GM10266 (cell line): ENCODE data around the gene PLPP7.

ENCODE experiments used
- DNase-seq: peaks from one replicate; pipeline ENCODE4 v3.0.0; 2012; ENCODE audit errors: extremely low spot score
- TF ChIP-seq, protein P1 (sequence below): IDR thresholded peaks from 2 replicates; pipeline ENCODE4 v1.5.1; 2012; ENCODE audit warnings: mild to moderate bottlenecking, low read depth; ENCODE audit not compliant: control insufficient read depth, insufficient read depth; ENCODE audit errors: missing control alignments

PLPP7 gene

DNA sequence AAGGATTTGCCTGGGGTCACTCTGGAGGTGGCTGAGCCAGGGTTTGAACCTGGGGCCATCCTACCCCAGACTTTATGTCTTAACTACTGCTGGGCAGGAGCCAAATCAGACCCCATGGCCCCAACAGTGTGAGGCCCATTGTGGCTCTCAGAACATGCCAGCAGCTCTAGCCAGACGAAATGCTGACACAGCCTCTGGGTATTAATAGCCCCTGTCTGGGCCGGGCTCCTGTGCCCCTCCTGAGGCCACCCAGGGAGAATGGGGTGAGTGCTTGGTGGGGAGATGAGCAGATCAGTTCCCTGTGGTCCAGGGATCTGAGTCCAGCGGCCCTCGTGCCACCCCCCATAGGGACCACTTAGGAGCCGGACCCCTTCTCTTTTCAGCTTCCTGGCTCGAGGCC, 2.2 kb upstream of the PLPP7 start:
- no peak for DNase-seq
- TF ChIP-seq, protein P1, sequence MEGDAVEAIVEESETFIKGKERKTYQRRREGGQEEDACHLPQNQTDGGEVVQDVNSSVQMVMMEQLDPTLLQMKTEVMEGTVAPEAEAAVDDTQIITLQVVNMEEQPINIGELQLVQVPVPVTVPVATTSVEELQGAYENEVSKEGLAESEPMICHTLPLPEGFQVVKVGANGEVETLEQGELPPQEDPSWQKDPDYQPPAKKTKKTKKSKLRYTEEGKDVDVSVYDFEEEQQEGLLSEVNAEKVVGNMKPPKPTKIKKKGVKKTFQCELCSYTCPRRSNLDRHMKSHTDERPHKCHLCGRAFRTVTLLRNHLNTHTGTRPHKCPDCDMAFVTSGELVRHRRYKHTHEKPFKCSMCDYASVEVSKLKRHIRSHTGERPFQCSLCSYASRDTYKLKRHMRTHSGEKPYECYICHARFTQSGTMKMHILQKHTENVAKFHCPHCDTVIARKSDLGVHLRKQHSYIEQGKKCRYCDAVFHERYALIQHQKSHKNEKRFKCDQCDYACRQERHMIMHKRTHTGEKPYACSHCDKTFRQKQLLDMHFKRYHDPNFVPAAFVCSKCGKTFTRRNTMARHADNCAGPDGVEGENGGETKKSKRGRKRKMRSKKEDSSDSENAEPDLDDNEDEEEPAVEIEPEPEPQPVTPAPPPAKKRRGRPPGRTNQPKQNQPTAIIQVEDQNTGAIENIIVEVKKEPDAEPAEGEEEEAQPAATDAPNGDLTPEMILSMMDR: no peak

DNA sequence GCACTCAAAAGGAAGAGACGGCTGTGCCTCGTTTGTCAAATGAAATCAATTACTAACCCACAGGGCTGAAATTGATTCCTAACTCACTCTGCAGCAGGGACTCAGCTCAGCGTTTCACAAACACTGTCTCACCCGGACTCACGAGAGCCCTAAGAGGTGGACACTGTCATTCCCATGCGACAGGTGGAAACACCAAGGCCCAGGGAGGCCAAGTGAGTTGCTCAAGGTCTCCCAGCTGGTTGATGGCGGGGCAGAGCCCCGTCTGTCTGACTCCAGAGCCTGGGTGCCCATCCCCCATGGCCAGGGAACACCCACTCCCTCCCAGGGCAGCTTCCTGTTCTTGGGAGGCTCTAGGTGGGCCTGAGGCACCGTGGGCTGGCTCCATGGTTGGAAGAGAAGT, 1.3 kb upstream of the PLPP7 start:
- DNase-seq: no peak
- TF ChIP-seq, protein P1: no peak

DNA sequence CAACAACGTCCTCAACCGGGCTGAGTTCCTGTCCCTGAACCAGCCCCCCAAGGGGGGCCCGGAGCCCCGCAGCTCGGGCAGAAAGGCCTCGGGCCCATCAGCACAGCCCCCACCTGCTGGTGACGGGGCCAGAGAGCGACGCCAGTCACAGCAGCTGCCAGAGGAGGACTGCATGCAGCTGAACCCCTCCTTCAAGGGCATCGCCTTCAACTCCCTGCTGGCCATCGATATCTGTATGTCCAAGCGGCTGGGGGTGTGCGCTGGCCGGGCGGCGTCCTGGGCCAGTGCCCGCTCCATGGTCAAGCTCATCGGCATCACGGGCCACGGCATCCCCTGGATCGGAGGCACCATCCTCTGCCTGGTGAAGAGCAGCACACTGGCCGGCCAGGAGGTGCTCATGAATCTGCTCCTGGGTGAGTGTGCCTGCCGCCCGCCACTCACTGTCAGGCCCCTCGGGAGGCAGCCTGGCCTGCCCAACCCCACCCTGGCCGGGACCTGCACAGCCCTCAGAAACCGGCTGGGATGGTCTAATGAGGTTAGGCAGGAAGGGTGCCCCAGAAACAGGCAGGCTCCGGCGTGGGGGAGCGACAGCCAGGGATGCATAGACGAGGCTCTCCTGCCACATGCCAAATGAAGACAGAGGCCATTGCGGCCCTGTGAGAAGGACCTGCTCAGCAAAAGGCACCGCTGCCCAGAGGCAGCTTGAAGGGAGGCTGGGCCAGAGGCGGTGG, 678 bp downstream of the PLPP7 start:
- DNase-seq: no peak
- TF ChIP-seq, protein P1: no peak

DNA sequence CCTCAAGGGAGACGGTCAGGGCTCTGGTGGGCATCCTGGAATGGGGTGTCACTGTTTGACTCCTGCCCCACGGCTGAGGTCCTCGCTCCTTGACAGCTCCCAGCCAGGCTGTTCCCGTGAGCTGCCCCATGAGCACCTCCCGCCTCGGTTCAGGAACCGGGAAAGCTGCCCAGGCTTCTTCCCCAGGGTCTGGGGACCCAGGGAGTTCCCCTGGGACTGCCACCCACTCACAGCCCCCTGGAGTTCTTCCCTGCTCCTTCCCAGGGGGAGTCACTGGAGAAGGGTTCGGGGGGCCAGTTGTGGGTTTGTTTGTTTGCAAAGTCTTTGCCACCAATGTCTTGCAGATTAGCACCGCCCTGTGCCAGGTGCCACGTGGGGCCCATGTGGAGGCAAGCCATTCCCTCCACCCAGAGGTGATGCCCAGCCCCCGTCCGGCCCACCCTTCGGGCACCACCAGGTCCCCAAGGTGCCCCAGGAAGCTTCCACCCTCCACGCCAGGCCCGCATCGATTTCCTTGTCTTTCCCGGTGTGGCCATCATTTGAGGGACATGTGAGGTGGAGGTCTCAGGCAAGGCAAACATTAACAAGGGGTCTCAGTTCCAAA, 1.3 kb downstream of the PLPP7 start:
- TF ChIP-seq, protein P1: no peak
- no peak for DNase-seq

DNA sequence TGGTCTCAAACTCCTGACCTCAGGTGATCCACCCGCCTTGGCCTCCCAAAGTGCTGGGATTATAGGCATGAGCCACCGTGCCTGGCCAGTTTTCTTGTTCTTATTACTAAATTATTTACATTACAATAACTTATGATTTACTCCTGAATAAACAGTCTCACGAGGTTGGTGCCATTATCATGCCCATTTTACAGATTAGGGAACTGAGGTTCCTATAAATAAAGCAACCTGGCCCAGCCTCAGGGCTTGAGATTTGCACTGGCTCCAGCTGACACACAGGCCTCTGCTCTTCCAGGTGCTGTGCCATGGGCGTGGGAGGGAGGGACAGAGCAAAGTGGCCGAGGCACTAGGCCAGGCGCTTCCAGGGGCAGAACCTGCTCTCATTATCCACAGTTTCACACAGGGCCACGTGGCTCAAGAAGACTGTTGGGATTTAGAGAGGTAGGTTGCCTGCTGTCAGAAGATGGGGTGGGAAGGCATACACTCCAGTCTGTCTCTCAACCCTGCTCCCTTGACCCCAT, 2.3 kb downstream of the PLPP7 start:
- DNase-seq: no peak
- TF ChIP-seq, protein P1: no peak

DNA sequence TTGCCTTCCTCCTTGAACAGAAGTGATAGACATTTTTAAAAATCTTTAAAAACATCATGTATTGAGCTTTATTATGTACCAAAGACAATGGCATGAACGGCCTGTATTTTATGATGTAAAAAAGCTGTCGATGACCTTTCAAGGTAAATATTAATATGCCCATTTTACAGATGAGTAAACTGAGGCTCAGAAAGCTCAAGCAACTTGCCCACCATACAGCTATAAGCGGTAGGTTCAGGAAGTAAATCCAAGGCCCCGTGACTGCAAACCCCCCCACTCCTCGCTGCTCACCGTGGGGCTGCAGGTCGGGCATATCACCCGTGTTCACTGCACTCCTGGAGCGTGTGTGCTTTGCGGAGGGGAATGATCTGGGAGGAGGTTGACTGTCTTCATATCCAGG, 3.4 kb downstream of the PLPP7 start:
- TF ChIP-seq, protein P1: no peak
- no peak for DNase-seq

DNA sequence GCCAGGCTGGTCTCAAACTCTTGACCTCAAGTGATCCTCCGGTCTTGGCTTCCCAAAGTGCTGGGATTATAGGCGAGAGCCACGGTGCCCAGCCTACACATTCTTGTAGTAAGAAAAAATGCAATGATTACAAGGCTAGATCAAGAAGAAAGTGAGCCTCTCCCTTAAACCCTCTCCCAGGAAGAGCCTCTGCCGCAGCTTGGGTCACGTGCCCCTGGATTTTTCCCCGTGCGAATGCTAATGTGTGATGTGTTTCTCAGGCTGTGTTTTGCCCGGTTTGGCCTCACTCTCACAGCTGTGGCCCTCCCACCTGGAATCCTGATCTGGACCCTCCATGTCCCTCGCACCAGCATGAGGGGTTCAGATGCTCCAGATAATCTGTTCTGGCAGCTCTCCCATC, 6.9 kb downstream of the PLPP7 start:
- DNase-seq: no peak
- TF ChIP-seq, protein P1: no peak
